Esophagus squamous epithelium (tissue), 4 donors: ENCODE measurements around the gene THSD7B.

ENCODE experiments used
- POLR2A ChIP-seq, 4 donors: fragments of 450-650 bp; IDR thresholded peaks; one replicate each; pipeline ENCODE4 v1.6.1; 2017; ENCODE audit warnings: antibody characterized with exemption in 4 of 4, mild to moderate bottlenecking in 4 of 4, moderate library complexity in 3 of 4
- TF ChIP-seq, protein P1 (sequence below), 6 experiments: fragments of 450-650 bp in 4 of 6; fragments of 200-600 bp in 2 of 6; sonication (generic) in 2 of 6; IDR thresholded peaks; one replicate each; pipeline ENCODE4 v1.5.1; 2016 to 2019; ENCODE audit warnings: antibody characterized with exemption in 6 of 6, mild to moderate bottlenecking in 4 of 6, moderate library complexity in 4 of 6

DNA sequence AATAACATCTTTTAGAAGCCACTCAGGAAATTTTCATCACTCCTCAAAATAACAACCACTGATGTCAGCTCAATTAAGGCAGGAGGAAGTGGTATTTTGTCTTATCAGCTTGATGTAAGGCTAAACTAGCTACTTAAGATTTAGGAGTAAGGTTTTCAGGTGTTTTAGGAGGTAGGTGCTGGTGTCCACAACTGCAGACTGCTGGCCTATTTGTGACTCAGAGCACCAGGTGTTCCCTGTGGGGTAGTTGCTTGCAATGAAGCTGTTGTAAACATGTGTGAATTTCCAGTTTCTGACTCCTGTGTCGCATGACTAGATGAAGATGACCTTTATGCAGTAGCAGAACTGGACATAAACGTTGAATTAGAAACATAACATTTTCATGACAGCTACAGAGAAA, 164.2 kb downstream of the THSD7B start:
- no peak for TF ChIP-seq POLR2A (IDR thresholded peaks at IDR 0.05)
- TF ChIP-seq, protein P1, sequence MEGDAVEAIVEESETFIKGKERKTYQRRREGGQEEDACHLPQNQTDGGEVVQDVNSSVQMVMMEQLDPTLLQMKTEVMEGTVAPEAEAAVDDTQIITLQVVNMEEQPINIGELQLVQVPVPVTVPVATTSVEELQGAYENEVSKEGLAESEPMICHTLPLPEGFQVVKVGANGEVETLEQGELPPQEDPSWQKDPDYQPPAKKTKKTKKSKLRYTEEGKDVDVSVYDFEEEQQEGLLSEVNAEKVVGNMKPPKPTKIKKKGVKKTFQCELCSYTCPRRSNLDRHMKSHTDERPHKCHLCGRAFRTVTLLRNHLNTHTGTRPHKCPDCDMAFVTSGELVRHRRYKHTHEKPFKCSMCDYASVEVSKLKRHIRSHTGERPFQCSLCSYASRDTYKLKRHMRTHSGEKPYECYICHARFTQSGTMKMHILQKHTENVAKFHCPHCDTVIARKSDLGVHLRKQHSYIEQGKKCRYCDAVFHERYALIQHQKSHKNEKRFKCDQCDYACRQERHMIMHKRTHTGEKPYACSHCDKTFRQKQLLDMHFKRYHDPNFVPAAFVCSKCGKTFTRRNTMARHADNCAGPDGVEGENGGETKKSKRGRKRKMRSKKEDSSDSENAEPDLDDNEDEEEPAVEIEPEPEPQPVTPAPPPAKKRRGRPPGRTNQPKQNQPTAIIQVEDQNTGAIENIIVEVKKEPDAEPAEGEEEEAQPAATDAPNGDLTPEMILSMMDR (IDR thresholded peaks at IDR 0.05), result no peak
